Right lobe of liver (tissue), 6 donors: ENCODE measurements around the gene LITAF. TPM values are rescaled to one million over a fixed set of nuclear protein-coding genes. Genes with fewer than 3 reads are reported as not detected.
"Not testable (repeated sequence)": the region's sequence is repeated elsewhere in the genome, so short reads cannot be mapped to it uniquely, and the experiment has no call there.

Experiments
- ATAC-seq, 4 donors: fragments of 200-7000 bp; cut with Tn5 transposase; one replicate each; pipeline ENCODE4 v1.9.1; 2020; ENCODE audit warnings: mild to moderate bottlenecking in 4 of 4, moderate library complexity in 4 of 4
- DNase-seq, 3 donors: peaks; one replicate each; pipeline ENCODE4 v3.0.0-alpha.2; 2020
- H3K27ac ChIP-seq, 3 donors: fragments of 200-600 bp; one replicate each; pipeline ENCODE4 v1.8.0; 2022
- H3K27me3 ChIP-seq, 2 donors: fragments of 200-600 bp; one replicate each; pipeline ENCODE4 v1.8.0; 2022
- H3K36me3 ChIP-seq, 4 donors: fragments of 200-600 bp; sonication (generic) in 1 of 4; one replicate each; pipeline versions ENCODE4 v1.5.1 to v1.8.0; 2017 to 2022; ENCODE audit warnings: control low read depth in 1 of 4
- H3K4me1 ChIP-seq, 4 donors: fragments of 200-600 bp; sonication (generic) in 1 of 4; one replicate each; pipeline versions ENCODE4 v1.5.1 to v1.8.0; 2017 to 2022; ENCODE audit warnings: control low read depth in 1 of 4
- H3K4me3 ChIP-seq, 3 donors: fragments of 200-600 bp; one replicate each; pipeline ENCODE4 v1.8.0; 2022
- H3K9me3 ChIP-seq, 4 donors: fragments of 200-600 bp; sonication (generic) in 1 of 4; one replicate each; pipeline versions ENCODE4 v1.5.1 to v1.8.0; 2017 to 2022; ENCODE audit warnings: control low read depth in 1 of 4
- POLR2A ChIP-seq: fragments of 450-650 bp; IDR thresholded peaks from one replicate; pipeline ENCODE4 v1.6.1; 2017; ENCODE audit warnings: antibody characterized with exemption, mild to moderate bottlenecking
- WGBS: methylation state at CpG from one replicate; pipeline ENCODE4 v1.1.6; 2018; ENCODE audit warnings: low coverage, low lambda C conversion rate; ENCODE audit not compliant: insufficient coverage; ENCODE audit errors: missing lambda C conversion rate; 5-methylcytosine and 5-hydroxymethylcytosine counted together
- intact Hi-C, 2 donors: fragments of 100-400 bp; cut with DNase I; formaldehyde crosslinking; loops; one replicate each; pipeline versions ENCODE4 v1.11.2 to v1.14.1; 2022
- total RNA-seq, 6 experiments: library from RNA; depleted of rRNA in 2 of 6; stranded (reverse); fragments of >200 nt in 2 of 6; fragmentation: NEBNext Ultra II Directional in 3 of 6; extraction: Animal tissue kit (Norgen Biotek cat#: 25700) in 3 of 6; gene quantifications; one replicate each; pipeline versions ENCODE4 v1.1.0 to v1.2.4, GENCODE V29; 2016 to 2023
- TF ChIP-seq, protein P1 (sequence below), 4 donors: fragments of 200-600 bp in 3 of 4; fragments of 450-650 bp in 1 of 4; IDR thresholded peaks; one replicate each; pipeline versions ENCODE4 v1.5.1 to v1.8.0; 2016 to 2022; ENCODE audit warnings: antibody characterized with exemption in 4 of 4, mild to moderate bottlenecking in 2 of 4
- donor health status: DM: no; HTN: yes; CAD: no.
- donor health status: DM: no; HTN: no; CAD: no.
- donor health status: DM: no; HTN: no; CAD: no.
- donor health status: DM: no; HTN: yes; CAD: no.
- donor health status: DM: no; HTN: yes; CAD: no.

LITAF gene
- total RNA-seq, 6 experiments from 2014 or later: 43.7 to 148 (median 59.1) TPM

DNA sequence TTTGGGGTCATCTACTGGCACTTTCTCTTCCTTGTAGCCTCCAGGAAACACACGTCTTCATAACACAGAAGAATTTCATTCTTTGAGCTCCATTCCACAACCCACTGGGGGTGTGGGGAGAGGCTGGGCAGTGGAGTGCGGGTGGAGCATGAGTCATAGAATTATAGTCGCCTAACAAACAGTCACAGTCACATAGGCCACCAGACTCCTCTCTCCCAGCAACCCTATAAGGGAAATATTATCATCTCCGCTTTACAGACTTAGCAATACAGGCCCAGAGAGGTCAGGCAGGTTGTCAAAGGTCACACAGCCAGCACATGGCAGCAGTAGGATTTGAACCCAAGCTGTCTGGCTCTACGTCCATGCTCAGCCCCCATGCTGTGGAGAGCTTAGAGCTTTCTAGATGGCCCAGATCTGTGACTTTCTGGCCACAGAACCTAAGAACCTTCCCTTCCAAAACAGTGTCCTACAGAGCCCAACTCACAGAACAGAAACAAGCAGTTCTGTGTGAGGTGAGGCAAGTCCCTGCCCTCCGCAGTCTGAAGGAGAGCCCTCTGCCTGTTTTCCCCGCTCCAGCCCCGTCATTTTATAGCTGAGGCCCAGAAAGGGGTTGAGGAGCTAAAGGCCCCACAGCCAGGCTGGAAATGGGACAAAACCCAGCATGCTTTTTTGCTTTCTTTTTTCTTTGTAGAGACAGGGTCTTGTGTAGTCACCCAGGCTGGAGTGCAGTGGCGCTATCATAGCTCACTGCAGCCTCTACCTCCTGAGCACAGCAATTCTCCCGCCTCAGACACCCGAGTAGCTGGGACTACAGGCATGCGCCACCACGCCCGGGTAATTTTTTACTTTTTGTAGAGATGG lies 10.7 kb upstream of the LITAF start:
- peak overlapping the region in 2 of 3 donors; percentile 8 to 54 for H3K27ac ChIP-seq
- intact Hi-C loops: no loop called here
- no peaks in the 10 kb centered on the region for H3K4me1 ChIP-seq
- peak in 2 of 3 donors; percentile 13 to 34 for DNase-seq
- ATAC-seq: peak; percentile 42 to 79 (median 50)
- H3K4me3 ChIP-seq: no peak overlapping the region
- 72% methylated on average over 7 of the region's 14 CpGs for WGBS
- H3K27me3 ChIP-seq: no peaks in the 10 kb centered on the region
- H3K36me3 ChIP-seq: no peaks in the 10 kb centered on the region
- TF ChIP-seq POLR2A: no peak
- TF ChIP-seq, protein P1, sequence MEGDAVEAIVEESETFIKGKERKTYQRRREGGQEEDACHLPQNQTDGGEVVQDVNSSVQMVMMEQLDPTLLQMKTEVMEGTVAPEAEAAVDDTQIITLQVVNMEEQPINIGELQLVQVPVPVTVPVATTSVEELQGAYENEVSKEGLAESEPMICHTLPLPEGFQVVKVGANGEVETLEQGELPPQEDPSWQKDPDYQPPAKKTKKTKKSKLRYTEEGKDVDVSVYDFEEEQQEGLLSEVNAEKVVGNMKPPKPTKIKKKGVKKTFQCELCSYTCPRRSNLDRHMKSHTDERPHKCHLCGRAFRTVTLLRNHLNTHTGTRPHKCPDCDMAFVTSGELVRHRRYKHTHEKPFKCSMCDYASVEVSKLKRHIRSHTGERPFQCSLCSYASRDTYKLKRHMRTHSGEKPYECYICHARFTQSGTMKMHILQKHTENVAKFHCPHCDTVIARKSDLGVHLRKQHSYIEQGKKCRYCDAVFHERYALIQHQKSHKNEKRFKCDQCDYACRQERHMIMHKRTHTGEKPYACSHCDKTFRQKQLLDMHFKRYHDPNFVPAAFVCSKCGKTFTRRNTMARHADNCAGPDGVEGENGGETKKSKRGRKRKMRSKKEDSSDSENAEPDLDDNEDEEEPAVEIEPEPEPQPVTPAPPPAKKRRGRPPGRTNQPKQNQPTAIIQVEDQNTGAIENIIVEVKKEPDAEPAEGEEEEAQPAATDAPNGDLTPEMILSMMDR (IDR thresholded peaks at IDR 0.05): no peak
- no peaks in the 10 kb centered on the region for H3K9me3 ChIP-seq

DNA sequence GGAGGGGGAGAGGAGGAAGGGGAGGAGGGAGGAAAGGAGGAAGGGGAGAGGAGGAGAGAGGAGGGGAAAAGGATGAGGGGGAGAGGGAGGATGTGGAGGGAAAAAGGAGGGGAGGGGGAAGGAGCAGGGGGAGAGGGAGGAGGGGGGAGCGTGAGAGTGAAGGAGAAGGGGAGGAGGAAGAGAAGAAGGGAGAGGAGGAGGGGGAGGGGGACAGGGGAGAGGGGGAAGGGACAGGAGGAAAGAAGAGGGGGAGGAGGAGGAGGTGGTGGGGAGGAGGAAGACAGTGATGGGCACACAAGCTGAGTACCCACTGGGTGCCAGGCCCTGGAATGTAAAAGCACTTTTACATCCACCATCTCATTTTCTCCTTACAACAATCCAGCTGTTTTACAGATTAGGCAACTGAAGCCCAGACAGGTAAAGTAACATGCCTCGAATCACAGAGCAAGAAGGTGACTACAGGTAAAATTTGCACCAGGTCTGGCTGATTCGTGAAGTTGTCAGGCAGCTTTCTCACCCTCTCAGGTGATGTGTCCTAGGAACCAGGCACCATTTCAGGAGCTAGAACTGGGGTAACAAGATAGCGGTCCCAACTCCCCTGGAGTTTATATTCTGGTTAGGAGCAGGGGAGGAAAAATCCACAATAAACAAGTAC lies 10.0 kb upstream of the LITAF start:
- TF ChIP-seq, protein P1 (IDR thresholded peaks at IDR 0.05): no peak
- no peak for TF ChIP-seq POLR2A
- H3K27me3 ChIP-seq: no peaks in the 10 kb centered on the region
- H3K4me3 ChIP-seq: no peak overlapping the region
- 51% methylated on average over 4 of the region's 4 CpGs for WGBS
- no peaks in the 10 kb centered on the region for H3K36me3 ChIP-seq
- no peak for ATAC-seq
- H3K9me3 ChIP-seq: no peaks in the 10 kb centered on the region
- DNase-seq: peak in 2 of 3 donors; percentile 6 to 27
- H3K4me1 ChIP-seq: no peaks in the 10 kb centered on the region
- intact Hi-C loops: no loop called here
- peak overlapping the region in 1 of 3 donors; percentile 54 for H3K27ac ChIP-seq

DNA sequence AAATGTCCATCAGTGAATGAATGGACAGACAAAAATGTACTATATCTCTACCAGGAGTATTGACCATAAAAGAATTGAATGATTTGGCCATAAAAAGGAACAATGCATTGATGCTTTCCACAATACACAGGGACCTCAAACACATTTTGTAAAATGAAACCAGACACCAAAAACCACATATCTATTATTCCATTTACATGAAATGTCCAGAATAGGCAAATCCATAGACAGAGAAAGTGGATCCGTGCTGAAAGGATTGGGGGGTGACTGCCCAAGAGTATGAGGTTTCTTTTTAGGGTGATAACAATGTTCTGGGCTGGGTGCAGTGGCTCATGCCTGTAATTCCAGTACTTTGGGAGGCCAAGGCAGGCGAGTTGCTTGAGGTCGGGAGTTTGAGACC lies 6.9 kb upstream of the LITAF start:
- Histone ChIP-seq H3K27ac (no peak overlapping the region), H3K9me3 (no peaks in the 10 kb centered on the region), H3K4me3 (no peak overlapping the region), H3K36me3 (no peaks in the 10 kb centered on the region), H3K27me3 (no peaks in the 10 kb centered on the region), H3K4me1 (no peaks in the 10 kb centered on the region)
- no peak for ATAC-seq
- 81% methylated on average over 3 of the region's 3 CpGs for WGBS
- peak in 2 of 3 donors; percentile 8 to 22 for DNase-seq
- TF ChIP-seq, protein P1 (IDR thresholded peaks at IDR 0.05): no peak
- TF ChIP-seq POLR2A: no peak
- intact Hi-C loops: no loop called here

DNA sequence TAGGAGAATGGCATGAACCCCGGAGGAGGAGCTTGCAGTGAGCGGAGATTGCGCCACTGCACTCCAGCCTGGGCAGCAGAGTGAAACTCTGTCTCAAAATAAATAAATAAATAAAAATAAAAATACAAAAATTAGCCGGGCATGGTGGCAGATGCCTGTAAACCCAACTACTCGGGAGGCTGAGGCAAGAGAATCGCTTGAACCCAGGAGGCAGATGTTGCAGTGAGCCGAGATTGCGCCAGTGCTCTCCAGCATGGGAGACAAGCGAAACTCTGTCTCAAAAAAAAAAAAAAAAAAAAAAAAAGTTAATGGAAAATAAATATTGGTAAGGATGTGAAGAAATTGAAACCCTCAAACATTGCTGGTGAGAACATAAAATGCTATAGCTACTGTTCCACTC lies 6.4 kb upstream of the LITAF start:
- H3K36me3 ChIP-seq, H3K27me3 ChIP-seq, intact Hi-C loops, ATAC-seq, H3K4me3 ChIP-seq, H3K27ac ChIP-seq, H3K9me3 ChIP-seq, H3K4me1 ChIP-seq: not testable (repeated sequence)
- peak in 2 of 3 donors; percentile 1 to 13 for DNase-seq
- 64% methylated on average over 5 of the region's 9 CpGs for WGBS

DNA sequence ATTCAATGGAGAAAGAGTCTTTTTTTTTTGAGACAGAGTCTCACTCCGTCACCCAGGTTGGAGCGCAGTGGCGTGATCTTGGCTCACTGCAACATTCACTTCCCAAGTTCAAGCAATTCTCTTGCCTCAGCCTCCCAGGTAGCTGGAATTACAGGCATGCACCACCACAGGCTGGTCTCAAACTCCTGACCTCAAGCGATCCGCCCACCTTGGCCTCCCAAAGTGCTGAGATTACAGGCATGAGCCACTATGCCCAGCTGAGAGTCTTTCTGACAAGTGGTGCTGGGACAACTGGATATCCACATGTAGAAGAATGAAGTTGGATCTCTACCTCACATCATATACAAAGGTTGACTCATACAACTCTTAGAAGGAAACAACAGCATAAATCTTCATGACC lies 4.9 kb upstream of the LITAF start:
- not testable (repeated sequence) for ATAC-seq

More for the DNA sequence above, 4.9 kb upstream of the LITAF start:
- H3K4me3 ChIP-seq, H3K4me1 ChIP-seq, intact Hi-C loops, H3K27ac ChIP-seq, H3K36me3 ChIP-seq, H3K27me3 ChIP-seq, H3K9me3 ChIP-seq: not testable (repeated sequence)
- 95% methylated on average over 5 of the region's 5 CpGs for WGBS
- peak in 1 of 3 donors; percentile 15 for DNase-seq
